Measurements from ENCODE around the gene FNIP2.

- TF ChIP-seq CTCF (IDR thresholded peaks at IDR 0.05) = no peak
- TF ChIP-seq POLR2A (IDR thresholded peaks at IDR 0.05) = no peak
Observed at GRCh38 chr4:158811216-158811540, 42.4 kb downstream of the FNIP2 start.
